K562 (cell line): ENCODE results near the gene UROD. TPM values are rescaled to one million over a fixed set of nuclear protein-coding genes. Genes with fewer than 3 reads are reported as not detected.

Source experiments
- ATAC-seq: fragments of 200-7000 bp; cut with Tn5 transposase; 3 replicates; pipeline ENCODE4 v1.9.1; 2020; ENCODE audit warnings: moderate library complexity
- Bru-seq: library from RNA; stranded (reverse); fragments of 400-500 nt; gene quantifications from one replicate; lab custom pipeline; 2021; lab: Mats Ljungman, UMichigan
- BruChase-seq, 2 experiments: library from RNA; stranded (reverse); fragments of 400-500 nt; gene quantifications; one replicate each; lab custom pipeline; 2021; lab: Mats Ljungman, UMichigan
- BruUV-seq: library from RNA; stranded (reverse); fragments of 400-500 nt; replicated peaks from 2 replicates; lab custom pipeline; 2021; lab: Mats Ljungman, UMichigan
- CTCF ChIA-PET: fragments of 300-600 bp; formaldehyde crosslinking; extraction: SDS; loops from one replicate; lab custom pipeline; 2021; ENCODE audit warnings: low intra/inter-chr PET ratio; lab: Yijun Ruan, JAX
- POLR2A ChIA-PET: fragments of 300-600, 350-650 bp; sonication (Branson Sonifier 250); formaldehyde crosslinking; extraction: SDS; loops from one replicate; lab custom pipeline; 2021; ENCODE audit warnings: antibody characterized with exemption, inconsistent platforms; lab: Yijun Ruan, JAX
- DNase-seq, 4 experiments: peaks; one replicate each; pipeline versions ENCODE4 v3.0.0 to v3.0.0-alpha.2; 2011 to 2018; ENCODE audit warnings: low spot score in 3 of 4, mixed read lengths in 3 of 4; ENCODE audit errors: extremely low read depth in 1 of 4
- FAIRE-seq: peaks from 2 replicates; lab custom pipeline; 2011; peaks lifted over from hg19 to GRCh38; lab: Jason Lieb, UNC
- H2AFZ ChIP-seq: 2 replicates; pipeline ENCODE4 v1.6.0; 2011; ENCODE audit warnings: low read depth, low read length, control low read depth, inconsistent platforms
- H3K27ac ChIP-seq: fragments of 200-600 bp; 3 replicates; pipeline ENCODE4 v1.8.0; 2011; ENCODE audit warnings: low read depth, mild to moderate bottlenecking, control low read depth, inconsistent platforms, low read length, moderate library complexity, mixed read lengths; ENCODE audit errors: extremely low read depth
- H3K27me3 ChIP-seq, 2 experiments: fragments of 300-600 bp in 1 of 2; 2 replicates in 1 of 2; 3 replicates in 1 of 2; pipeline versions ENCODE4 v1.6.0 to v1.8.0; 2011; ENCODE audit warnings: inconsistent platforms in 2 of 2, low read length in 2 of 2, mild to moderate bottlenecking in 1 of 2, mixed read lengths in 1 of 2, moderate library complexity in 1 of 2; ENCODE audit not compliant: control insufficient read depth in 2 of 2, insufficient read depth in 2 of 2
- H3K36me3 ChIP-seq: fragments of 300-600 bp; 3 replicates; pipeline ENCODE4 v1.8.0; 2011; ENCODE audit warnings: mild to moderate bottlenecking, low read length, inconsistent platforms; ENCODE audit not compliant: control insufficient read depth, insufficient read depth
- H3K4me1 ChIP-seq, 2 experiments: fragments of 200-600 bp in 1 of 2; replicated peaks in 1 of 2; 2 replicates in 1 of 2; 3 replicates in 1 of 2; pipeline versions ENCODE4 v1.5.1 to v1.8.0; 2011; ENCODE audit warnings: inconsistent platforms in 2 of 2, low read length in 2 of 2, mild to moderate bottlenecking in 1 of 2, mixed read lengths in 1 of 2, moderate library complexity in 1 of 2; ENCODE audit not compliant: control insufficient read depth in 2 of 2, insufficient read depth in 2 of 2
- H3K4me2 ChIP-seq: 2 replicates; pipeline ENCODE4 v1.6.1; 2011; ENCODE audit warnings: low read length, control low read depth, inconsistent platforms, mixed read lengths; ENCODE audit not compliant: insufficient read depth
- H3K4me3 ChIP-seq: fragments of 200-600 bp; sonication (generic), shearing (Covaris generic); 2 replicates; pipeline ENCODE4 v1.5.1; 2016; ENCODE audit warnings: control low read depth, inconsistent platforms
- H3K79me2 ChIP-seq: fragments of 200-600 bp; 3 replicates; pipeline ENCODE4 v1.8.0; 2011; ENCODE audit warnings: low read length, inconsistent platforms; ENCODE audit not compliant: control insufficient read depth, insufficient read depth
- H3K9ac ChIP-seq, 2 experiments: 2 replicates each; pipeline versions ENCODE4 v1.6.0 to v1.6.1; 2011; ENCODE audit warnings: low read depth in 2 of 2, low read length in 2 of 2, control low read depth in 1 of 2, inconsistent platforms in 1 of 2, mild to moderate bottlenecking in 1 of 2, mixed read lengths in 1 of 2; ENCODE audit not compliant: insufficient read depth in 1 of 2
- H3K9me1 ChIP-seq: one replicate; pipeline ENCODE4 v1.6.0; 2011; ENCODE audit warnings: inconsistent platforms, mild to moderate bottlenecking, low read length, moderate library complexity; ENCODE audit not compliant: control insufficient read depth, insufficient read depth
- H3K9me3 ChIP-seq: replicated peaks from 2 replicates; pipeline ENCODE4 v1.5.1; 2011; ENCODE audit warnings: low read depth, low read length, inconsistent platforms; ENCODE audit not compliant: control insufficient read depth, insufficient read depth
- H4K20me1 ChIP-seq: replicated peaks from 2 replicates; pipeline ENCODE4 v1.6.1; 2011; ENCODE audit warnings: low read length, inconsistent platforms, mixed read lengths; ENCODE audit not compliant: control insufficient read depth, insufficient read depth
- BRD4 ChIP-seq: fragments of 200-600 bp; sonication (generic); IDR thresholded peaks from 2 replicates; pipeline ENCODE4 v1.6.1; 2017; ENCODE audit warnings: inconsistent platforms
- CC2D1A ChIP-seq: fragments of 450-650 bp; IDR thresholded peaks from 2 replicates; pipeline ENCODE4 v1.6.1; 2017; ENCODE audit warnings: mild to moderate bottlenecking
- FOXK1 ChIP-seq: sonication (generic); formaldehyde crosslinking; IDR thresholded peaks from 2 replicates; pipeline ENCODE4 v1.8.0; 2022; ENCODE audit warnings: missing genetic modification reagents, mild to moderate bottlenecking, borderline replicate concordance
- FOXP4 ChIP-seq: sonication (generic); formaldehyde crosslinking; IDR thresholded peaks from 2 replicates; pipeline ENCODE4 v1.8.0; 2022; ENCODE audit warnings: mild to moderate bottlenecking, missing genetic modification reagents, borderline replicate concordance
- MIER1 ChIP-seq: fragments of 450-650 bp; IDR thresholded peaks from 2 replicates; pipeline ENCODE4 v1.6.1; 2016; ENCODE audit warnings: antibody characterized with exemption, mild to moderate bottlenecking, low read depth
- RAD51 ChIP-seq: fragments of 450-650 bp; IDR thresholded peaks from 2 replicates; pipeline ENCODE4 v1.7.1; 2016; ENCODE audit warnings: low read depth, mild to moderate bottlenecking, borderline replicate concordance
- SIN3B ChIP-seq: fragments of 450-650 bp; IDR thresholded peaks from 2 replicates; pipeline ENCODE4 v1.6.1; 2017; ENCODE audit warnings: low read depth, mild to moderate bottlenecking, moderate library complexity
- UBTF ChIP-seq, 2 experiments: IDR thresholded peaks; 2 replicates each; pipeline ENCODE4 v1.6.1; 2012; ENCODE audit warnings: improper control_type of control experiment in 2 of 2, low read depth in 2 of 2, low read length in 2 of 2, borderline replicate concordance in 1 of 2
- WGBS: fragments of 100-300 bp; shearing (Covaris generic); methylation state at CpG from one replicate; pipeline ENCODE4 v1.1.6; 2016; ENCODE audit warnings: low coverage, mixed read lengths; ENCODE audit not compliant: insufficient coverage; ENCODE audit errors: missing lambda C conversion rate; 5-methylcytosine and 5-hydroxymethylcytosine counted together
- in situ Hi-C: fragments of 300-500 bp; cut with MboI; formaldehyde crosslinking; loops from 4 replicates; pipeline ENCODE4 v1.15.0; 2018; ENCODE audit warnings: inconsistent platforms, mixed read lengths
- intact Hi-C: fragments of 100-400 bp; cut with micrococcal nuclease; formaldehyde crosslinking; loops from 2 replicates; pipeline ENCODE4 v1.14.2; 2022
- long read RNA-seq, 3 experiments: library from polyadenylated mRNA in 2 of 3; library from RNA in 1 of 3; unstranded in 2 of 3; stranded (forward) in 1 of 3; transcript quantifications; one replicate each; pipeline ENCODE4 v2.0.0, GENCODE V29; 2019 to 2022
- polyA minus RNA-seq, 3 experiments: library from RNA; depleted of rRNA, polyadenylated mRNA; stranded (reverse); fragments of >200 nt; gene quantifications; 2 replicates each; pipeline ENCODE4 v1.2.3, GENCODE V29; 2011
- polyA plus RNA-seq, 8 experiments: library from polyadenylated mRNA; depleted of rRNA in 4 of 8; stranded (reverse) in 5 of 8; unstranded in 3 of 8; fragments of >200 nt; fragmentation: Nextera tagmentation in 2 of 8; fragmentation: Illumina TruSeq in 1 of 8; extraction: Ambion mirVana in 2 of 8; extraction: Trizol in 1 of 8; gene quantifications; 2 replicates each; pipeline versions ENCODE4 v1.2.1 to v1.2.3, GENCODE V29; 2011 to 2014; ENCODE audit warnings: inconsistent platforms in 1 of 8, missing spikeins in 1 of 8
- total RNA-seq, 7 experiments: library from RNA; depleted of rRNA in 6 of 7; stranded (reverse); fragments of >200 nt in 6 of 7; fragmentation: Illumina TruSeq in 2 of 7; extraction: Trizol in 2 of 7; gene quantifications; 2 replicates each; pipeline versions ENCODE4 v1.2.1 to v1.2.3, GENCODE V29; 2011 to 2021; ENCODE audit warnings: low replicate concordance in 1 of 7

UROD gene
- 626 and 1,262 TPM in 2 replicates for total RNA-seq (2011; cell fraction: chromatin; rRNA removed; ENCODE audit: low replicate concordance)
- total RNA-seq (2011; cell fraction: nucleolus; rRNA removed) = 1,054 and 1,087 TPM in 2 replicates
- 885 and 908 TPM in 2 replicates for total RNA-seq (2011; cell fraction: nucleoplasm; rRNA removed)
- total RNA-seq (2014; rRNA removed) (781 and 785 TPM in 2 replicates), total RNA-seq (2014; rRNA removed; fragmentation: Illumina TruSeq; extraction: Trizol) (415 and 533 TPM in 2 replicates), total RNA-seq (2015; rRNA removed; fragmentation: Illumina TruSeq; extraction: Trizol) (534 and 555 TPM in 2 replicates), total RNA-seq (2021) (636 and 644 TPM in 2 replicates), polyA plus RNA-seq (2011; rRNA removed) (1,018 and 1,100 TPM in 2 replicates), polyA plus RNA-seq (2014; fragmentation: Illumina TruSeq; extraction: Trizol) (977 and 1,110 TPM in 2 replicates), polyA plus RNA-seq (2014; fragmentation: Nextera tagmentation; extraction: Ambion mirVana) (1,000 to 10,000 TPM; 2,545 to 2,933 TPM), polyA plus RNA-seq (2014; rRNA removed) (1,156 and 1,201 TPM in 2 replicates), polyA minus RNA-seq (2011; rRNA and poly(A)+ RNA removed) (505 and 658 TPM in 2 replicates), Bru-seq, nascent RNA (percentile 99 among the genes with signal in this experiment), BruChase-seq, experiment 1, labeled RNA remaining after a 2-hour chase (percentile 98 among the genes with signal in this experiment), BruChase-seq, experiment 2, labeled RNA remaining after a 6-hour chase (percentile 98 among the genes with signal in this experiment)
- 1,522 and 2,076 TPM in 2 replicates for polyA plus RNA-seq (2011; cell fraction: cytosol; rRNA removed)
- 2,252 and 2,347 TPM in 2 replicates for polyA plus RNA-seq (2011; cell fraction: nucleus; rRNA removed)
- polyA plus RNA-seq (2012) = 601 and 622 TPM in 2 replicates
- 286 and 319 TPM in 2 replicates for polyA minus RNA-seq (2011; cell fraction: cytosol; rRNA and poly(A)+ RNA removed)
- 356 and 526 TPM in 2 replicates for polyA minus RNA-seq (2011; cell fraction: nucleus; rRNA and poly(A)+ RNA removed)
- long read RNA-seq, experiment 1, transcript UROD-222 (9 exons, 1,173 nt) = minor isoform, 8 of 1,095 reads
- long read RNA-seq, experiment 1, transcript UROD-201 (10 exons, 1,300 nt) = major isoform, 342 of 1,095 reads
- long read RNA-seq, experiment 1, transcript UROD-212 (4 exons, 934 nt) = minor isoform, 17 of 1,095 reads
- long read RNA-seq, experiment 1, transcript UROD-210 (2 exons, 524 nt) = minor isoform, 29 of 1,095 reads
- long read RNA-seq, experiment 1, partial matches to known transcripts = 366 of 1,095 reads
- long read RNA-seq, experiment 1, other reads (novel, unspliced or antisense) = 327 of 1,095 reads
- long read RNA-seq, experiment 2, transcript UROD-212 (4 exons, 934 nt) = minor isoform, 13 of 783 reads
- long read RNA-seq, experiment 2, transcript UROD-201 (10 exons, 1,300 nt) = major isoform, 151 of 783 reads
- long read RNA-seq, experiment 2, partial matches to known transcripts = 423 of 783 reads
- long read RNA-seq, experiment 2, other reads (novel, unspliced or antisense) = 186 of 783 reads
- long read RNA-seq, experiment 3, transcript UROD-201 (10 exons, 1,300 nt) = major isoform, 544 of 1,228 reads
- long read RNA-seq, experiment 3, transcript UROD-222 (9 exons, 1,173 nt) = minor isoform, 21 of 1,228 reads
- long read RNA-seq, experiment 3, partial matches to known transcripts = 419 of 1,228 reads
- long read RNA-seq, experiment 3, other reads (novel, unspliced or antisense) = 236 of 1,228 reads

GRCh38 chr1:45011837-45012638 is at the start of gene UROD:
Gene UROD (plus strand): TSS chr1:45012254. CDS start chr1:45012266, 12 bp downstream.
- Histone ChIP-seq H3K9me1 (peaks cover 9% of the 10 kb centered on the region), H3K4me3 (peak within 1 kb of the TSS; percentile 86), H3K36me3 (peaks cover 60% of the 10 kb centered on the region), H3K9me3 (no peaks in the 10 kb centered on the region), H4K20me1 (peaks cover 24% of the 10 kb centered on the region; the same call in 1 of the 2 replicates), H3K9ac (peak within 1 kb of the TSS; percentile 84 to 92), H3K4me2 (peak within 1 kb of the TSS; percentile 95), H3K27ac (peak within 1 kb of the TSS; percentile 85), H2AFZ (peak within 1 kb of the TSS; percentile 99), H3K4me1 (peaks cover 44 to 45% of the 10 kb centered on the region in 2 experiments), H3K27me3 (no peaks in the 10 kb centered on the region), H3K79me2 (peaks cover 51% of the 10 kb centered on the region)
- intact Hi-C loops (loop anchor here (1.0 to 10.0 kb wide), 8 partner anchors 26 to 563 kb away; partner anchors contain the start of genes DYNLT4, EIF2B3, RNU5D-1 and ZSWIM5), in situ Hi-C loops (loop anchor here (5.0 kb wide), 4 partner anchors 175 to 480 kb away; partner anchors contain the start of gene TESK2)
- ATAC-seq (peak; percentile 73), FAIRE-seq (no peak), DNase-seq (peak; percentile 95 to 100 (median 96))
- WGBS = under 1% methylated on average over 21 of the region's 21 CpGs
- ChIA-PET POLR2A (interaction anchor here (0.6 to 8.7 kb wide), 64 partner anchors 9 to 996 kb away, joined by 3 to 113 read pairs (median 4); partner anchors contain the start of genes AKR1A1, BTBD19, EIF2B3 and MUTYH), CTCF (interaction anchor here (3.4 kb wide), 1 partner anchor 292 kb away, joined by 24 read pairs; no protein-coding TSS in a partner anchor)
- no TSS peak for BruUV-seq
- TF ChIP-seq MIER1 = peak; percentile 22; the same call in 1 of the 2 replicates
- TF ChIP-seq FOXP4 (CRISPR knock-in tag) = 0 out of 2 replicates have a peak, but pooled peaks have one; percentile 66
- TF ChIP-seq SIN3B = peak; percentile 71
- peak; percentile 95 for TF ChIP-seq RAD51
- TF ChIP-seq BRD4 = peak; percentile 76
- no peak for TF ChIP-seq FOXK1 (CRISPR knock-in tag)
- no peak for TF ChIP-seq CC2D1A
- 0 out of 4 replicates have a peak, but pooled peaks of 1 of the 2 experiments have one; percentile 26 for TF ChIP-seq UBTF (IDR thresholded peaks at IDR 0.05; ENCODE audit: borderline replicate concordance in 1 of 2, low read depth in 2 of 2, low read length in 2 of 2)
